ENCODE measurements around the gene LETM1. TPM values are rescaled to one million over a fixed set of nuclear protein-coding genes. Genes with fewer than 3 reads are reported as not detected.

LETM1 gene
- polyA plus RNA-seq, 4 donors = 18.7 to 30.1 (median 24.2) TPM

DNA sequence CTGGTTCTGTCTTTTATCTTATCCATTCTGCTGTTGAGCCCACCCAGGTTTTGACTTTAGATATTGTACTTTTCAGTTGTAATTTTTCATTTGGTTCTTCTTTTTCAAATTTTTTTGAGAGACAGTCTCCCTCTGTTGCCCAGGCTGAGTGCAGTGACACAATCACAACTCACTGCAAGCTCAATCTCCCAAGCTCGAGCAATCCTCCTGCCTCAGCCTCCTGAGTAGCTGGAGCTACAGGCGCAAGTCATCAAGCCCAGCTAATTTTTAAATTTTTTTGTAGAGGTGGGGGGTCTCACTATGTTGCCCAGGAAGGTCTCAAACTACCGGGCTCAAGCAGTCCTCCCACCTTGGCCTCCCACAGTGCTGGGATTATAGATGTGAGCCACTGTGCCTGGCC, 25.7 kb downstream of the LETM1 start:
- no peak for DNase-seq (ENCODE audit: low read depth in 4 of 4, low spot score in 2 of 4)

DNA sequence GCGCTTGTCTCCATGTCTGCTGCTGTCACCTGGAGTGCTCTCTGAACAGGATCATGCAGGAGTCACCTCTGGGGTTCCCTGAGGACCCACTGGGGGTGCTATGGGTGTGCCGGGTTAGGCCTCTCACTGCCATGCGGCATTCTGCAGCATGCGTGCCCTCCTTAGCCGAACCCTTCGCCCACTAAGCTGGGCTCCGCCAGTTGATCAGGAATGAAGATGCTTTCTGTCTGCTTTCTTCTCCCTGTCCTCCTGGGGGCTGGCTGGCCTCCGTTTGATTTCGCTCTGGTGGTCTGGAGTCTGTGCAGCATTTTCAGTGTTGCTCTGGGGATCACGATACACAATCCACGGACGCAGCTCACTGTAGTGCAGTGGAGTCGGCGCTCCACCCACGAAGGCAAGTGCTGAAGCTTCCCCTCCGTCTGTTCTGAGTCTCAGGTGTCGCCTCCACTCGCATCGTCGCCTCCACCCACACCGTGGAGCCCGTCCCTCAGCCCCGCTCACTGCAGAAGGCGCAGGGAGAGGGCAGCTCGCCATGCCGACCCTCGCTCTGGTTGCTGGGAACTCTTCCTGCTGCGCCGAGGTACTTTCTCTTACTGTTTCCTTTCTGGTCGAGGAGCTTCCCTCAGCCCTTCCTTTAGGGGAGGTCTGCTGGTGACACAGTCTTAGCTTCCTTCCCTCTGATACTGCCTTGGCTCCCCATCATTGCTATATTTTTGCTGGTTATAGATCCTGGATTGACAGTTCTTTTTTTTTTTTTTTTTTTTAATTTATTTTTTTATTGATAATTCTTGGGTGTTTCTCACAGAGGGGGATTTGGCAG, 29.2 kb downstream of the LETM1 start:
- DNase-seq (ENCODE audit: low read depth in 4 of 4, low spot score in 2 of 4) = no peak

DNA sequence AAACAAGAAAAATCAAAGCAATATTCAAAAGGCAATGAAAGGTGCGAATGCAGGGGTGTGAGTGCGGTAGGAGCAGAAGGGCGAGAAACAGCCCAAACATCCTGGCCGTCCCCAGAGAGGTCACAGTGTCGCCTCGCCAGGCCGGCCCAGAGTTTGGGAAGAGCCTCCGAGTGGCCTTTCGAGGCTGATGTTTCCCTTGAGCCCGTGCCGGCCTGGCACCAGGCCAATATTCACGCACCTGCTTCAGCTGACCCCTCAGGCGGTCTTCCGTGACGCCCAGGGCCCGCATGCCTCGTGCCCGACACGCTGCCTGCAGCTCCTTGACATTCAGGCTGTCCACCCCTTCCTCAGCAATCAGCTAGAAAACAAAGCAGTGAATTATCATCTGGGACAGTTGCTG, 30.6 kb downstream of the LETM1 start:
- no peak for DNase-seq (ENCODE audit: low read depth in 4 of 4, low spot score in 2 of 4)

DNA sequence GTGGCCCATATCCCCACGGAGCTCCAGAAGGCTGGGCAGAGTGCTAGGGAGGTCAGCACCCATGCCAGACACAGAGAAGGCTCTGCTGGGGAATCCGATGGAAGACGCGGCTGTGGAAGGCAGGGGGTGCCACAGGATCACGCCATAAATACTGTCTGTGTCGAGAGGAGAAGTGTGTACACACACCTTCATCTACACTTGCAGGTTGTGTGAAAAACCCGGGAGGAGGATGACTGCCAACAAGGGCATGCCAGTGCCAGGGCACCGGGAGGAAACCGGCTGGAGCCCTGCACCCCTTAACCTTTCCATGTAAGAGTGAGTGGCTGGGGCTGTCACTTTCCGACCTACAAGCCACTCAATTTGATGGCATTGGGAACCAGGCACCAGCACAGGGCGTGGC, 31.2 kb downstream of the LETM1 start:
- DNase-seq (ENCODE audit: low read depth in 4 of 4, low spot score in 2 of 4) = no peak

DNA sequence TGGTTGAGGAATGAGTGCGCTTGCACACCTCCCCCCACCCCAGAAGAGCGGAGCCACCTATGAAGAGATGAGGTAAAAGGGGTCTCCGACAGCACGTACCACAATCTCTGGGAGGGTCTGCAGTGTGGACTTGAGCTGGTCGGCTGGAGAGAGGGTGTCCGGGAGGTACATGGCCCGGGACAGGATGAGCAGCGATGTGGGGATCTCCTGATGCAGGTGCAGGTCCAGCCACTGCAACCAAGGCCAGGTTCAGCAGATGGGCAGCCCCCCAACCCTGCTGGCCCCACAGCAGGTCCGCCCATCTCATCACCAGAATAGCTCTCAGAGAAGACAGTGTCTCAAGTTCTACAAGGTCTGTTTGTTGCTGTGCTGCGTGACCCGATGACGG, 32.4 kb downstream of the LETM1 start:
- no peak for DNase-seq (ENCODE audit: low read depth in 4 of 4, low spot score in 2 of 4)

DNA sequence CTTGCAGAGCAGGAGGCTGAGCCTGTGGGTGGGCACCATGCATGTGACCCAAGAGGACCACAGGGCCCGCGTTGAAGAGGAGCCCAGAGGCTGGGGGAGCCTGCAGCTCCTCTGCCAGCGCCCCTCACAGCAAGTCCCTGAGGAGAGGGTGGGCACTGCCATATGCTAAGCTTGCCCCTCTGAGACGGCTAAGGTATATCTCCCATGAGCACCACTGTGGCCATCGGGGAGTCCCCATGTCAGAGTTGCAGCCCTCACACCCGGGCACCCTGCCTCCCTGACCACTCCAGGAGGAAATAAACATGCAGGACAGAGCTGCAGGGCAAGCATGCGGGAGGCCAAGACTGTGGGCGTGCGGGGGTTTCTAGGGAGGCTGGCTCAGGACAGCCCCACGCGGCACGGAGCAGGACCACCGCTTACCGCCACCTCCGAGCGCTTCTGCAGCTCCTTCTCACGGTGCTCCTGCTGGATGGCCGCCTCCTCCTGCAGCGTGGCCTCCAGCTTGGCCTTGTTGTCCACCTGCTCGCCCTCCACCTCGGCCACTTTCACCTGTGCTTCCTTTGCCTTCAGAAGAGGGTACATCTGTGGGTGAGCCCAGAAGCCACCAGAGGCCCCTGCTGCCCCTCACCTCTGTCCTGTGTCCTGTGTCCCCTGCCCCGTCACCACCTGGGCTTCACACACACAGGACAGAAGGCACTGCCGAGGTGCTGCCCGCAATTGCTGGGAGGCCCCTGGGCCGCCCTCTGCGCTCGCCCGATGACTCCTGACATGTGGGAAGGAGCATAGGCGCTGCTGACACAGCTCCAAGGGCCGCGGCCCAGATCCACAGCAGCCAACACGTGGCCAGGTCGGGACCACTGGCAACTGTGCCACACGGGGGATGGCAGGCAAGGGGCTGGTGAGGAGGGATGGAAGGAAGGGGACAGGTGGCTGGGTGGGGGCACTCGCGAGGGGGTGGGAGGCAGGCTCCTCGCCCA, 33.1 kb downstream of the LETM1 start:
- DNase-seq (ENCODE audit: low read depth in 4 of 4, low spot score in 2 of 4) = no peak

DNA sequence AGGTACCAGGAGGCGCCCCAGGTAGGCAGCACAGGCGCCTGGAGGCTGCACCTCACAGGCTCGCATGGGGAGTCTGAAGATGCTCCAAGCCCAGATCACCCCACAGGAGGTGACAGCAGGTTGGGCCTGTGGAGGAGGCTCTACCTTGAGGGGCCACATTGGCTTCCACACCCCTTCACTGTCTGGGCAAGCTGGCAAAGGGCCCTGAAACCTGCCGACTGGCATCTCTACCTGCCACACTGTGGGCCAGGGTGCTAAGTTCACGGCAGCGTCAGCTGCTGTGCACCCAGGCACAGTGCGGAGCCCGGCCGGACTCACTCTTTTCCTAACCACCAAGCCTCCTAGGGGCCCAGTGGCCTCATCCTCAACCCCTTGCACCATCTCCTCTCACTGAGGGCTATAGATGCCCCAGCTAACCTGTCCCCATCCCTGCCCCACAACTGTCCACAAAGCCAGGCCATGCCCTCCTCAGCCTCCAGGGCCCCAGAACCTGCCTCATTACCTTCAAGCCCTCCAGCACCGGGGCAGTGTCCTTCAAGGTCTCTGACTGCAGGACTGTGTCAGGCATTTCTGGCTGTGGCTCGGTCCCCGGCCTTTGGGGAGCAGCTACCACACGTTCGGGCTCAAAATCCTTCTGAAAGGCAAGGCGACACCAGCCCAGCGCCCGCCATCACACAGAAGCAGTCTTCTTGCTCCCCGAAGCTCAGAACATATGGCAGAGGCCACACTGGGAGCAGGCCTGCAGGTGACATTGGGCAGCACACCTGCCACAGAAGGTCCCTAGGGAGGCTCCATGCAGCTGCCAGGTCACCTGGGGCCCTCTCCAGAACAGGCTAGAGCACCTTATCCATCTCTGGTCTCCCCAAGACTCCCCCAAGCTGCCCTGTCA, 34.0 kb downstream of the LETM1 start:
- no peak for DNase-seq (ENCODE audit: low read depth in 4 of 4, low spot score in 2 of 4)

DNA sequence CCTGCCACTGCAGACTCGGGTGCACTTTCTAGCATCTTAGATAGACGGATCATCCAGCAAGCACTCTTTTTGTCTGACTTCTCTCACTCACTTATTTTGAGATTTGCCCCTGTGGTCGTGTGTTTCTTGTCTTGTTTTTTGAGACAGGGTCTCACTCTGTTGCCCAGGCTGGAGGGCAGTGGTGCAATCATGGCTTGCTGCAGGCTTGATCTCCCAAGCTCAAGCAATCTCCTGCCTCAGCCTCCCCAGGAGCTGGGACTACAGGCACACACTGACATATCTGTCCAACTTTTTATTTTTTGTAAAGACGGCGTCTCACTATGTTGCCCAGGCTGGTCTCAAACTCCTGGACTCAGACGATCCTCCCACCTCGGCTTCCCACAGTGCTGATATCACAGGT, 36.1 kb downstream of the LETM1 start:
- DNase-seq (ENCODE audit: low read depth in 4 of 4, low spot score in 2 of 4) = no peak

DNA sequence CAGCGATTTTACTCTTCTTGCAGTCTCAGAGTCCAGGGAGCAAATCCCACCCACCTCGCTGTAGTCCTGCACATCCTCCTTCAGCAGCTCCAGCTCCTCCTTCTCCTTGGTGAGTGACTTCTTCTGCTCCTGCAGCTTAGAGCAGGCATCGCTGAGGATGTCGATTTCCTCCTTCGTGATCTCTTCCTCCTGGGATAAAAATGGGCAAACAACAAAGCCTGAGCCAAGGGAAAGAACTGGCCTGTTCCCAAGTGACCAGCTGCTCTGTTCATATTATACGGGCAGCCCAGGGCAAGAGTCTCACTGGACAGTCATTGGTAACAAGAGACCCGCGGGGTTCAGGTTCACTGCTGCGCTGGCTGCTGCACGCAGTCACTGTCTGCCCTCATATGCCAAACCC, 36.7 kb downstream of the LETM1 start:
- no peak for DNase-seq (ENCODE audit: low read depth in 4 of 4, low spot score in 2 of 4)

DNA sequence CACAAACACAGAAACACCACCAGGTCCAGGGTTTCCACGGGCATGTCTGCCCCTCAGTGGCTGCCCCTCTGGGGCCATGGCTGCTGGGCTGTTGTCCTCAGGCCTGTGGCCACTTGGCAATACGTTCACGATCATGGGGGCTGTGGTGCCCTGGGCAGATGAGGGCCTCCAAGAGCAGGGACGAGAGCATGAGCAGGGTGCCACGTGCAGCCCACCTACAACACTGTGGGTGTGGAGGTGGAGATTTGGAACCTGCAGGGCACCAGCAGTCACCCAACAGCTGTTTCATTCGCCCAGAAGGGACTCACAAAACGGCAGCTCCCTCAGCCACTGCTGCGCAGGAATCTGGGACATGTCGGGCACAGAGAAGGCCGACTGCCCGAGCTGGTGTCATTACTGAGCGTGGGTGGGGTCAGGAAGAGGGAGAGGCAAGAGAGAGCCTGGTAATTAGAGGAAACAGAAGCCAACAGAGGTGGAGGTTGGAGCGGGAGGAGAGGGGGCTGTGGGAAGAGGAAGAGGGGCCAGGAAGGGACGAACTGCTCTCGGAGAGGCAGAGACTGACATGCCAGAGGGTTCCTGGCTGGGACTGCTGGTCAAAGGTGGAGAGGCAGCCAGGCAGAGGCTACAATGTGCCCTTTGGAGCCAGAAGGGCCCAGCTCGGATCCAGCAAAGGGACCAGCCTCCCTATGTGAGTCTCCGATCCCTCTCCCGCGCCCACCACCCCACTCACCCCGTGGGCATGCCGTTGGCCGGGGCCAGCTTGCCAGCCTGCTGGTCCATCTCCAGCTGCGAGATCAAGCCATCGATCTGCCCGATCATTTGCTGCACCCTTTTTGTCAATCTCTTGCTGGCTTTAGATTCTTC, 39.7 kb downstream of the LETM1 start:
- no peak for DNase-seq (ENCODE audit: low read depth in 4 of 4, low spot score in 2 of 4)

DNA sequence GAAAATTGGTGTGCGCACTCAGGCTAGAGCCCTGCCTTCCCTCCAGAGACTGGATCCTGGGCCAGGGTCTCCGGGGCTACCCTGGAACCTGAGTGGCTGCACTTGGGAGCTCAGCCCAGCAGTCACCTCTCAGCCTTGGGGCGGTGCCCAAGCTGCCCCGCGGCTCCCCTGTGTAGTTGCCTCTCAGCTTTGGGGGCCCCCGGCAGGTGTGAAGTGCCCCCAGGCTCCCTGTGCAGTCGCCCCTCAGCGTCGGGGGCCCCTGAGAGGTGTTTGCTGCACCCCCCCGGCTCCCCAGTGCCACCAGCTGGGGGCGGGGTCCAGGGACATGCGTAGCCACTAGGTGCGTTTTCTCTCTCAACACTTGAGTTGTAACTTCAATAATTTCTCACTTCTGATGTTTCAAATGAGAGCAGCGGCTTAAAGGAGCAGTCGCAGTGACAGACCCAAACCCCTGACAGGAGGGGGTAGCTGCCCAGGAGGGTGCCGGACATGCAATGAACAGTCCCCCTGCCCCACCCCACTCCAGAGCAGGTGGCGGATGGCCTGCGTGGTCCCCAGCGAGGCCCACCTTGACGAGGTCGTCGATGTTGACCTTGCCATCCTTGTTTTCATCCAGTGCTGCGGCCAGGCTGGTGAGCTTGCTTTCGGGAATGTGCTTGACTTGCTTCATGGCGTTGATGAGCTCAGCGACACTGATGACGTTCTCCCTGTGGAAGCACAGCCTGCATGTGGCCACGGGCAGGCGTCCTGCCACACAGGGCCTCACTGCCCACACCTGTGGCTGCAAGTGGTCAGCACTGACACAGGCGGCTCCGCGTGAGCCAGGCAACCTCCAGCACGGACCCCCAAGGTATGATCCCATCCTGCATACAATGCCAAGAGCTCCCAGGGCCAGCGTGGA, 40.6 kb downstream of the LETM1 start:
- DNase-seq (ENCODE audit: low read depth in 4 of 4, low spot score in 2 of 4) = no peak

DNA sequence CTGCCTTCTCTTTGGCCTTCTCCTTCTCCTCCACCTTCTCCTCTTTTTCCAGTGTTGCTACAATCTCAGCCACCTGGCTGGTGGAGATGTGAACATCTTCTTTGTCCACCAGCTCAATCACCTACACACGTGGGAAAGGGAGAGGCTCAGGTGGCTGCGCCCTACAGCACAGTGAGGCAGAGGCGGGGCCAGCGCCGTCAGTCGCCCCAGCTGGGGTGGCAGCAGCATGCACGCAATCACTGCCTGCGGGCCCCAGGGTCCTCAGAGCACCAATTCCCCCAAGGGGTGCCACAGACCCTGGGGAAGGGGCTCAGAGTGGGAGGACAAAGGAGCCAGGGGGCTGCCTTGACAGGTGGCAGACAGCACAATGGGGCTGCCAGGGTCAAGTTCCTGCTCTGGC, 41.5 kb downstream of the LETM1 start:
- no peak for DNase-seq (ENCODE audit: low read depth in 4 of 4, low spot score in 2 of 4)

DNA sequence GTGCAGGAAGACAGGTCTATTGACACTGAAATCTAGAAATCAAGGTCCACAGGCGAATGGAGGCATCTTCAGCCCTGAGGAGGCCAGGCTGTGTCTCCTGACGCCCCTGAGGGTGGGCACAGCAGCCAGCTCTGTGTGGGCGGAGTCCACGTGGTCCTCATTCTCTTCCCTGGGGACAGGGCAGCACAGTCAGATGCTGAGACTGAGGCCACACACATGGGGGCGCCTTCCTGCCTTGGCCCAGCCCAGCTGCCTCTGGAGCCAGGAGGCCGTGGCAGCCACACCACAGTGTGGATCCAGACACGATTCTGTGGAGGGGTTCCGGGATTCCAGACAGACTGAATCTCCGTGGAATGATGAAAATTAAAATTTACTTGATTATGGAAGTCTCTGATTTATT, 42.0 kb downstream of the LETM1 start:
- DNase-seq (ENCODE audit: low read depth in 4 of 4, low spot score in 2 of 4) = no peak

DNA sequence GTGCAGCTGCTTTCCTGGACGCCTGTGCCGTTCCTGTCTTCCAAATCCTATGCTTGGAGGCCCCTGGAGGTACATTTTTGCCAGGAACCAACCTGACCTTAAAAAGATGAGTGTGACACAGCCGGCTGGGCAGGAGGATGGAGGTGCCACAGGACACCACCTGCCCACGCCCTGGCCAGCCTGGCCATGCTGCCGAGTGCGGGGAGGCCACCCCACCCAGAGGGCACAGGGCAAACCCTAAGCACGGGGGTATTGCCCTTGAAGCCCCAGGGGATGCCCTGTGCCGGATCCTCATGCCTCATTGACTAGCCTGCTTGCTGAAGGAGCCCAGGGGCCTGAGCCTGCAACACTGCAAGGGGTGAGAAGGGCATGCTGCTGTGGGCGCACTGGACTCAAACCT, 42.7 kb downstream of the LETM1 start:
- no peak for DNase-seq (ENCODE audit: low read depth in 4 of 4, low spot score in 2 of 4)

DNA sequence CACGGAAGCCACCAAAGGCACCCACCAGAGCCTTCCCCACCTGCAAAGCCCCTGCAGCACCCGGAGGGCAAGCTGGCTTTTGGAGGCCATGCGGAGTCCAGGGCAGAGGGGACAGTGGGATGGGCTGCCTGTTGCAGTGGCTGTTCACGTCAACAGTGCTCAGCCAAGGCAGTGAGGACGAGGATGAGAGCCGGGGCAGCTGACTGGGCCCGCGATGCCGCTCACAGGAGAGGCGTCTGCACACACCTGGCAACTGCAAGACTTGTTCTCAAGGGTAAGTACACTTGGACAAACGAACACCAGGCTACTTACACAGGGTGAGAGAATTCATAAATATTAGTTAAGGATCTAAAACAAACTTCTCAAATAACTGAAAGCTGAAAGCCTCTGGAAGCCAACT, 43.2 kb downstream of the LETM1 start:
- no peak for DNase-seq (ENCODE audit: low read depth in 4 of 4, low spot score in 2 of 4)

DNA sequence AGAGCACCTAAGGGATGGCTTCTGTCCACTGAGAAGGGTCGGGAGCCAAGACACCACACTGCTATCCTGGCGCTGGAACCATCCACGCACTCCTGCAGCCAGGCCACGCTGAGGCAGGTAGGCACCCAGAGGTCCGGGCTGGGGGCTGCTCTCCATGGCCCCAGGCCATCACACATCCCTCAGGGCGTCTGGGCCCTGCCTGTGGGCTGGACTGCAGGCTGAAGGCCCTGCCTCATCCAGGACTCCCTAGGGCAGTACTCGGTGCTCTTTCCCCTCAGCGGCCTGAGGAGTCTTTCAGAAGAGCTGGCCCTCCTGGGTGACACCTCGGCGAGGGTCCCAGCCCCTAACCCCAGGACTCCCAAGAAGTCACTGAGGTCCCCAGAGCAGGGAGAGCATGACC, 45.2 kb downstream of the LETM1 start:
- no peak for DNase-seq (ENCODE audit: low read depth in 4 of 4, low spot score in 2 of 4)

DNA sequence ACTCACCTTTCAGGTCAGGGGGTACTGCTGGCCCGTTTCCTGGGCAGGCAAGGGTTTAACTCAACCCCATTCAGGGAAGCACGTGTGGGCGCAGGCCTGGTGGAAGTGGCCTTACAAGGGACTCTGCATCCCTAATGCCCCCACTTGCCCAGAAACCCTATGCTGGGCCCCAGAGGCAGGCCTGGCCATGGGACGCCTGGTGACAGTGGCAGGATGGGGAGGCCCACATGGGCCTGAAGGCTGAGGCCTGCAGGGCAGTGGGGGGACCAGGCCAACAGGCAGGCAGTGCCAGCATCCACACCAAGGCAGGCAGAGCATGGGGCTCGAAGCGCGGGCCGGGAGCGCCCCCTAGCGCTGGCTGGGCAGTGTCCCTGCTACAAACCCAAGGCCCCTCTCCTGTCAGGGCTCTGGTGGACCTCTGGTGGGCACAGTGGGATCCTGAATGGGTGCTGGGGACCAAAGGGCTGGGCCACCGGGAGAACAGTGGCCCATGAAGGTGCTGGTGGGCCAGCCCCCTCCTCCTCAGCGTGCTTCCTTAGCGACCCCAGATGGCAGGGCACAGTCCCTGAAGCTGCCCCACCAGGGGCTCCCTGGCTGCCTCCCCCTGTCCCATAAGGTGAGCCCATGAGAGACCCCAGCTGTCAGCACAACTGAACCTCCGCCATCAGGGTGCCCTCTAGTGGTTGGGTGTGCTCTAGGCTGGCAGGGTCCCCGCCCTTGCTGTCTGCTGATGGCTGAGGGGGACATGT, 46.0 kb downstream of the LETM1 start:
- peak in 1 of 4 donors; percentile 56 for DNase-seq (ENCODE audit: low read depth in 4 of 4, low spot score in 2 of 4)
